Right ventricle myocardium superior (tissue), 1 donor: ENCODE data around the gene CYTL1. TPM values are rescaled to one million over a fixed set of nuclear protein-coding genes. Genes with fewer than 3 reads are reported as not detected.

Source experiments
- ATAC-seq: fragments of 200-7000 bp; cut with Tn5 transposase; one replicate; pipeline ENCODE4 v1.9.1; 2020; ENCODE audit warnings: mild to moderate bottlenecking; ENCODE audit not compliant: poor library complexity
- DNase-seq: peaks from one replicate; pipeline ENCODE4 v3.0.0-alpha.2; 2020
- intact Hi-C: fragments of 100-400 bp; cut with DNase I; formaldehyde crosslinking; loops from one replicate; pipeline ENCODE4 v1.11.2; 2022
- total RNA-seq: library from RNA; stranded (reverse); fragmentation: NEBNext Ultra II Directional; extraction: Animal tissue kit (Norgen Biotek cat#: 25700); gene quantifications from one replicate; pipeline ENCODE4 v1.2.1, GENCODE V29; 2021
- donor health status: DM: no; HTN: yes; CAD: no; lungs with severe emphysema.

Gene CYTL1
- total RNA-seq, 1 donor from 2014 or later, result not detected

DNA sequence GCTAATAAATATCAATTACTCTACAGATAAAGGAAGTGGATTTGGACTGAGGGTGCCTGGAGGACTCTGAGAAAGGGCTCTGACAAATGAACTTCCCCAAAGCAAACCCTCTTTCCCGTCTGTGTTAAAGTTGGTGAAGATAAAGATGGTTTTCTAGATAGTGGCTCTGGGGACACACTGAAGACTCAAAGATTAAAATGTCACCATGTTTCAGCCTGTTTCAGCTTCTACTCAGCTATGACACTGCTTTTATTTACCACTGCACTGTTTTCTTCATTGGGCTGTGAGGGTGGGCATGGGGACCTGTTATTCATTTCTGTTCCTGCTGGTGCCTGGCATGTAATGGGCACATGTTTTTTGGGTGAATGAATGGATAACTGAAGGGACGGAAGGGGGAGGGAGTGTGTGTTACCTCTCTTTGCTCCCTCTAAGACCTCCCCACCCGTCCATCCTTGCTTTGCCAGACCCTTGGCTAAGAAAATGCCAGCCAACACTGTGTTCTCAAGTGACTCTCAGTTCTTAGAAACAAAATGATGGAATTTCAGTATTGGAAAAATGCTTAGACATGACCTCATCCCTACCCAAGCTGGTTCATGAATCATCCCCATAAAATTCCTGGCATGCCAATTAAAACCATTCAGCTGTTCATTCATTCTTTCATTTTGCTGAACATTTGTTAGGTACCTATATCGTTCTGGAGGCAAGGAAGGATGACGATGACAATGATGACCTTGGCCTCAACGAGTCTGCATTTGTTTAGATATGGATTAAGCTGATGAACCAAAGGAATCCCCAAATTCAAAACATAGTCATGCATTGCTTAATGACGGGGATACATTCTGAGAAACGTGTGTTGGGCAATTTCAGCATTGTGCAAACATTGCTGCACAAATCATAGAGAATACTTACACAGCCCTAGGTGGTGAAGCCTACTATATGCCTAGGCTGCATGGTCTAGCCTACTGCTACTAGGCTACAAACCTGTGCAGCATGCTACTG, 18.6 kb upstream of the CYTL1 start:
- ATAC-seq (peak; percentile 43), DNase-seq (no peak)
- intact Hi-C loops, result no loop called here

DNA sequence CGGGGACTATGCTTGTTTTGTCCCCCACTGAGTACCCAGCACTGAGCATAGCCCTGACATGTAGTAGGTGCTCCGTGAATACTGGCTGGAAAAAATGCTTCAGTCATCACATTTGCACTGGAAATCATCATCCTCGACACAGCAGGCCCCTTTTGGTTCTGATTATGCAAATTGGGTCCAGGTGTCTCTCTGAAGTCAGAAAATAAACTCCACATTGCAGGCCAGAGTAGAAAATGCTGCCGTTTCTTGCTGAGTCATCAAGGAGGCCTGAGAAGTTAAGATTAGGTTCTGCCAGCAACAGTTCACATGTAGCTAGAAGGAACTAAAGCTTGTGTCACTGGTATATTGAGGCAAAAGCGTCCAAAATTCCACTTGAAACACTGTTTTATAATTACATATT, 17.0 kb upstream of the CYTL1 start:
- ATAC-seq (no peak), DNase-seq (no peak)
- intact Hi-C loops, result no loop called here

DNA sequence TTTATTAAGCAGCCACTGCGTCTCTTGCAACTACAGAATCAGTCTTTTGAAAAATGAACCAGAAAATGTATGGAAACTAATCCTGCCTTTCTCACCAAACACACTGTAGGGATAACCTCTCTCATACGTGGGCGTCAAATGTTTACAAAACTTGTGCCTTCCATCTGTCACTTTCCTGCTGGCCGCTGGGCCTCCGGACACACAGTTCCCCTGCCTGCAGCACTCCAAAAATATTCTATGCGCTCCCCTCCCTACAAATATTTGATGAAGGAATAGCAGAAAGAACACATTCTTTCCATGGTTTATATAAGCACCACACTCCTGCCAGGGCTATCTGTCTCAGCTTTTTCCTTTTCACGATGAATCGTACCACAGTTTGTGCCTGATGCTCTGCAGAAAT, 14.9 kb upstream of the CYTL1 start:
- intact Hi-C loops, result no loop called here
- no peak for DNase-seq
- ATAC-seq, result no peak

DNA sequence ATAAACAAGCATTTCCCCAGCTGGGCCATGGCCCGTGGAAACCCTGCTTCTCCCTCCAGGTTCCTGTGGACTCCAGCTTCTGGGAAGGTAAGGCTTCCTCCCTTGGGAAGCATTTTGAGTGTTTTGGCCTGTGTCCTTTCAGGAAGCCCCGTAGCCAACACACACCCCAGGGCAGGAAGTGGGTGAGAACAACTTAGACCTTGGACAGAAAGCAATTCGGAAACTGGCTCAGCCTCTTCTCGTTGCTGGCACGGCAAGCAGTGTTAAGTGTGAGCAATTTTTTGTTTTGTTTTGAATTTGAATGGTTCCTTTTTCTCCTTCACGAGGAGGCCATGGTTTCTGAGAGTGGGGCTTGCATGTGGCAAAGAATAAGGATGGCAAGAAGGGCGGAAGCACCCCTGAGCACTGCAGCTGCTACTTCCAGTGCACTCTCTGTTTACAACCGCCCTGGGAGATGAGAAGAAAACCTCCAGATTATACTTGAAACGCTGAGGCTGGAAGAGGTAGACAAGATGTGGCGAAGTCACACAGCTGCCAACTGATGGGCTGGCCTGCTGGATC, 14.1 kb upstream of the CYTL1 start:
- intact Hi-C loops, result no loop called here
- DNase-seq, result peak; percentile 54
- ATAC-seq, result peak; percentile 79

DNA sequence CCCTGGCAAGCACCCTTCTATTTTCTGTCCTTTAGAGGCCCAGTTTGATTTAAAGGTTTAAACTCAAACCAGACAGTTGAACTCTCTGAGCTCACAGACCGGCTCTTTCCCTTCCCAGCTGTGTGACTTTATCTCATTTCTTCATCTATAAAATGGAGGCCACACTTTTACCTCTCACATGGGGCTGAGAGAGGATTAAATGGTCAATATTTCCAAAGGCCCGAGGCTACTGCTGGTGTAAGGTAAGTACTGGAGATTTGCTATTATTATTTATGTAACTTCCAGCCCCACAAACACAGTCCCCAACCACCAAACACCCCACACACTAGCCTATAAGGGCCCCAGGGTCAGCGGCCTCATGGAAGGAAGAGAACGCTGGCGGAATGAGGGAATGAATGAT, 13.6 kb upstream of the CYTL1 start:
- intact Hi-C loops, result no loop called here
- no peak for DNase-seq
- no peak for ATAC-seq

DNA sequence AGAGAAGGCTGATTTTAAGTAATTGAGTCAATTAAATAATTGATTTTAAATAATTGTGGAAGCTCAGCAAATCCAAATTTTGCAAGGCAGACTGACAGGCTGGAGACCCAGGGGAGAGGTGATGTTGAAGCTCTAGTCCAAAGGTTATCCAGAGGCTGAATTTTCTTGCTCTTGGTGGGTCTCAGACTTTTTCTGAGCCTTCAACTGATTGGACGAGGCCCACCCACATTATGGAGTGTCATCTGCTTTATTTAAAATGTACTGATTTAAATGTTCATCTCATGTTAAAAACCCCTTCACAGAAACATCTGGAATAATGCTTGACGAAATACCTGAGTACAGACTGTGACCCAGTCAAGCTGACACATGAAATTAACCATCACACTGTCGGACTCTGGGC, 11.7 kb upstream of the CYTL1 start:
- intact Hi-C loops, result no loop called here
- ATAC-seq (no peak), DNase-seq (no peak)

DNA sequence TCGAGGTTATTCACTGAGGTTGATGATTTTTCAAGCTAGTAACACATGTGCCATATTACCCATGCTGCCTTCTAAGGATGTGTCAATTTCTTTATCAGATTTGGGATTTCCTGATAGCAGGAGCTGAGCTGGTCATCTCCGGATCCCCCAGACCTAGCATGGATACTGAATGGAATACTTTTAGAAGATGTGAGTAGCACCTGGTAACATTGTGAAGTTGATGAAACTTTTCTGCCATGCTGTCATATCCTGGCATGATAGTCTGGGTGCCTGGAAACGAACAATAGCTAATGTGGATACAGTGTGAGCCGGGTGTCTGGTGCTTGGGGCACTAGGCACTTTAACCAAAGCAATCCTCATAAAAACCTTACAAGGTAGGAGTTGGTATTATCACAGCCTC, 11.0 kb upstream of the CYTL1 start:
- intact Hi-C loops, result no loop called here
- ATAC-seq (no peak), DNase-seq (no peak)

DNA sequence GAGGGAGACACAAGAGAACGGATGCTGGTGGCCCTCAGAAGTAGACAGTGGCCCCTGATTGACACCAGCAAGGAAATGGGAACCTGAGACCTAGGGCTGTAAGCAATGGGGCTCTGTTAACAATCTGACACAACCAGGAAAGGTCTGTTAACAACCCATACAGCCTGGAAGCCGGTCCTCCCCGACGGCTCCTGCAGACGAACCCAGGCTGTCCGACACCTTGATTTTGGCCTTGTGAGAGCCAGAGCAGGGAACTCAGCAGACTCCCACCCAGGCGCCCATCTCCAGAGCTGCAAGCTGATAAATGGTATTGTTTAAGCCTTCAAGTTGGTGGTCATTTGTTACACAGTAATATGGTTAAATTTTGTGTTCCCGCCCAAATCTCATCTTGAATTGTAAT, 10.2 kb upstream of the CYTL1 start:
- ATAC-seq, result no peak
- intact Hi-C loops, result no loop called here
- DNase-seq, result no peak

DNA sequence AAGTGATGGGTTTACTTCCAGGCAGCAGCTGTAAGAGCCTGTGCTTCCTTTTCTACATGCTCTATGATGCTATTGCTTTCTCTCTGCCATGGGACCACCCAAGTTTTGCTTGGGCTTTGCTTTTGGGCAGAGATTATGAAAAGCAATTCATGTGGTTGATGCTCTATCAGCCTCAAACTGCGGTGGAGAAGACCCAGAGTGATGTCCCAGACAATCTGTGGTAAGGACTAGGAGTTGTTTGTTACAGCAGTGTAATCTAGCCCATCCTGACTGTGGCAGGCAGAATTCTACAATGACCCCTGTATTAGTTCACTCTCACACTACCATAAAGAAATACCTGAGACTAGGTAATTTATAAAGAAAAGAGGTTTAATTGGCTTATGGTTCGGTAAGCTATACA, 9.2 kb upstream of the CYTL1 start:
- no peak for ATAC-seq
- DNase-seq, result no peak
- intact Hi-C loops, result no loop called here

DNA sequence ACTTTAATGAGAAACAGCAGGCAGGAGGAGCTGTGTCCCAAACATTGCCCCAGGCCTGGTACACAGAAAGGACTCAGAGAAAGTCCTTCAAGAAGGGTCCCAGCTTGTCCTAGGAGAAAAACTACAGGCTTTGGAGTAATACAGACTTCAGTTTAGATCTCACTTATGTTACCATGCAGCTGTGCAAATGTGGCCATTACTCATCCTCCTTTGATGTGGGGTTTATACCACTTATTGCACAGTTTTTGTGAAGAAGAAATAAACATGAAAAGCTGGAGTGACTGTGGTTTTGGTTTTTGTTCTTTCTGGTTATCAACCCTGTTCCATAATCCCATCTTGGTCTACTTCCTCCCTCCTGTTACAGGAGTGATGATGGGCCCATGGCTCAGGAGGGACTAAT, 8.1 kb upstream of the CYTL1 start:
- DNase-seq (no peak), ATAC-seq (no peak)
- intact Hi-C loops, result no loop called here

DNA sequence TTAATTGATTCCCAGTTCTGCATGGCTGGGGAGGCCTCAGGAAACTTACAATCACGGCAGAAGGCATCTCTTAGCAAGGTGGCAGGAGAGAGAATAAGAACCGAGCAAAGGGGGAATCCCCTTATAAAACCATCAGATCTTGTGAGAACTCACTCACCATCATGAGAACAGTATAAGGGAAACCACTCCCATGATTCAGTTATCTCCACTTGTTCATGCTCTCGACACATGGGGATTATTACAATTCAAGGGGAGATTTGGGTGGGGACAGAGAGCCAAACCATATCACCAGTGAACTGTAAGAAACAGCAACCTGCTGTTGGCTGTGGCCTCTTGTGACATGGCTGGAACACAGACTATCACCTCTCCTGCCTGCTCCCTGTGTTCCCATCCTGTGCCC, 7.1 kb upstream of the CYTL1 start:
- ATAC-seq (no peak), DNase-seq (no peak)
- intact Hi-C loops, result no loop called here

DNA sequence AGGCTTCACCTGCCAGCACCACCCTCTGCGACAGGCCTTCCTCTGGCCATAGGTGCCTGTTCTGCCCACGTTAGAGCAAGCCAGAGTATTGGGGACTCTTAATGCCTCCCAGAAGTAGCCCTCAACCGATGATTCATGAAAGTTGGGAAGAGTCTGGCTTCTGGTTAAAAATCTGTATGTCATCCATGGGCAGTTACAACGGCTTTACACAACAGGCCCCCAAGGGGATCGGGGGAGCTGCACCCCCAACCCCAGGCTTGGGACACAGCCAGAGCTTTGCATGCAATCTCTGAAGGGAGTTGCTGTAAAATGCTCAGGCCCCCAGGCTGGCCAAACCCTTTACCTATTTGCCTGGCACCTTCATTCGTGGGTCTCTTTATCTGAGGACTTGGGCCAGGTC, 5.4 kb upstream of the CYTL1 start:
- DNase-seq, result no peak
- intact Hi-C loops, result no loop called here
- ATAC-seq, result no peak

DNA sequence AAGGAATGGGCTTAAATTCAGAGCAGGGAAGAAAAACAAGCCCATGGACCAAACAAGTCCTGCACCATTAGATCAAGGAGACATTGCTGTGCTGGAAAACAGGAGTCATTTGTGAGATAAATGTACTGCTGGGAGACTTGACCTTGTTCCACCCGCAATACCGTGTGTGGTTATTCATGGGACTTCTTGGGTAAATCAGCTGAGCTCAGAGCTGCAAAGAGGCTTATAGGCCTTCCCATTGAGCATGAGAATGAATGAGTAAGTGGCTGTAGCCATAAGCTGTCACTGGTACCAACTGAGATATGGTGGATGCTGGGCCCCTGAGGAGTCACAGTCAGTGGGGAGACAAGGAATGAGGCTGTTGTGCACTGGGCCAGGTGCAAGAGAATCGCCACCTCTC, 2.3 kb upstream of the CYTL1 start:
- intact Hi-C loops, result no loop called here

DNA sequence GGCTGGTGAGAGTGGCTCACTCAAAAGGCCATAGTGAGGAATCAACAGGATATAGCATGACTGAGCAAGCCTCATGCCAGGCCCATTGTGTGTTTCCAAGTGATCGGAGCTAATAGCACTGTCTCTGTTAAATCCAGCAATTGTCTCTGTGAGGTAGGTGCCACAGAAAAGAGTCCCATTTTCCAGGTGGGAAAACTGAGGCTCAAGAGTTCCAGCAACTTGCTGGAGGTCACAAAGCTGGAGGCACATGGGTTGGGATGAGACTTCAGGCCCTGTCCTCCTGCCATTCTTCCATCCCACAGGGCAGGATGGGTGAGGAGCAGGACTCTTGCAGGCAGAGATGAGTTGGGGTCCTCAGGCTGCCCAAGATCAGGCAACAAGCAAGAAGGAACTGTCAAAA, 1.1 kb upstream of the CYTL1 start:
- DNase-seq (no peak), ATAC-seq (no peak)
- intact Hi-C loops, result no loop called here

More for the DNA sequence above, 2.3 kb upstream of the CYTL1 start:
- ATAC-seq (no peak), DNase-seq (no peak)

DNA sequence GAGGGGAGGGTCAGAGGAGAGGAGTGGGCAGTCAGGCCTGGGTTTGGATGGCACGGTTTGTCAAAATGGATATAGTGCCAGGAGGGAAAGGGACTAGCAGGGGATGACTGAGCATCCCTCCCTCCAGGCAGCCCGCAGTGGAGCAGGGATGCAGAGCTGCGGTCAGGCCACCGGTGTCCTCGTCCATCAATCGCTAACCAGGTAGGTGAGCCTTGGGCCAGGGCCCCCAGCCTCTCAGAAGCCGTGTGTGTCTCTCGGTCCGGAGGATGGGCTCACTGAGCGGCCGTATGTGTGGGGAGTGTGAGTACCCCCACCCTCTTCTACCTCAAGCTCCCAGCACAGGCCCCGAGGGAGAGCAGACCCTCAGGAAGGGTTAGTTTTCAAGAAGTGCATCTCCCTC, 538 bp upstream of the CYTL1 start:
- DNase-seq, result no peak
- no peak for ATAC-seq
- intact Hi-C loops, result no loop called here

DNA sequence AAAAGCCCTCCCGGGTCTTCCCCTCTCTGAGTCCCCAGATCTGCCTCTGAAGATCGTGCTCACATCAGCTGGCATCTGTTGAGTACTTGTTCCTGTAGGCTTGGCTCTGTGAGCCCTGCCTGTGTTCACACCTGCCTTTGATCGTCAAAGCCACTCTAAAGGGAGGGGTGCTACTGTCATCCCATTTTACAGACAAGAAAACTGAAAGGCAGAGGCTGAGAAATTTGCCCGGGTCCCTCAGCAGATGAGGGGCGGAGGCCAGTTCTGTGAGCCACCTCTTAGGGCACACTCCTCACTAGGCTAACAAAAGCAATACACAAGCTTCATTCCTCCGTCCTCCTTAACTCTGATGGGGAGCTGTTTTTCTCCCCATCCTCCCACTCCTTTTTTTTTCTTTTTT, 655 bp downstream of the CYTL1 start:
- DNase-seq (no peak), ATAC-seq (no peak)
- intact Hi-C loops, result no loop called here

DNA sequence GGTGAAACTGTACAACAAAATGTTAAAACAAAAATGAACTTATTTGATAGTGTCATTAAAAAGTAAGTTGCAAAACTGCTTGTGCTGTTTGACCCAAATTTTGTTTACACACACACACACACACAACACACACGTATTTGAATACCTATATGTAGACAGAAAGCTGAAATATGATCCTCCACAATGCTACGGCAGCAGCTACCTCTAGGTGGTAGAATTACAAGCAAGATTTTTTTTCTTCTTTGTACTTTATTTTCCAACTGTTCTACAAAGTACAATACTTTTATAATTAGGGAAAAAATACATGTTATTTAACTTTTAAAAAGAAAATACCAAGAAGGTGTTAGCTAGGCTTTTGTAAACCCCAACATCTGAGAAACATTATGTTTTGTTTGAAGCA, 1.2 kb downstream of the CYTL1 start:
- no peak for DNase-seq
- intact Hi-C loops, result no loop called here
- no peak for ATAC-seq

DNA sequence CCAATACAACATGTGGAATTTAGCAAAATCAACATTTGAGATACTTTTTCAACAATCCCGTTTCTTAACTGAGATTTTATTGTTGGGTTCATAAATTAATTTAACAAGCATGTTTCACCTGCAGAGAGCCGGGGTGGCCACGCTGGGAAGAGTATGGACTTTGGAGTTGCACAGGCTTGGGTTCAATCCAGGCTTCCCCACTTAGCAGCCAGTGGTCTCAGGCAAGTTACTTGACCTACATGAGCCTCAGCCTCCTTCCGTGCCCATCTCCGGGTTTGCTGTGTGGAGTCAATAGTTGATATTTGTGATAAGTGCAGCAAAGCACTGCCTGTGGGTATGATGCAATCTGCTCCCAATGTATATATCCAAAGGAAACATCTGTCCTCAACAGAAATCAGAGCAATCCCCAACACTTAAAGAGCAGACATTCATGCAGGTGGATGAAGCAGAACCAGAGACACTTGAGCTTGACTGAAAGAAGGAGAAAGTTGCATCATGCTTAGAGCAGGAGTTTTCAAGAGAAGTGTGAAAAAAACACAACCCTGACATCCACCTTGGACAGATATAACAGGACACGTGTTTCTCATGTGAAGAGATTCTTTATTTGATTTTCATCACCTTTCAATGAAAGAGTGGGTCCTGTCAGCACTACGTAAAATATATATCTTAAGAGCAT, 5.1 kb downstream of the CYTL1 start:
- DNase-seq, result no peak
- intact Hi-C loops, result no loop called here
- ATAC-seq, result no peak

DNA sequence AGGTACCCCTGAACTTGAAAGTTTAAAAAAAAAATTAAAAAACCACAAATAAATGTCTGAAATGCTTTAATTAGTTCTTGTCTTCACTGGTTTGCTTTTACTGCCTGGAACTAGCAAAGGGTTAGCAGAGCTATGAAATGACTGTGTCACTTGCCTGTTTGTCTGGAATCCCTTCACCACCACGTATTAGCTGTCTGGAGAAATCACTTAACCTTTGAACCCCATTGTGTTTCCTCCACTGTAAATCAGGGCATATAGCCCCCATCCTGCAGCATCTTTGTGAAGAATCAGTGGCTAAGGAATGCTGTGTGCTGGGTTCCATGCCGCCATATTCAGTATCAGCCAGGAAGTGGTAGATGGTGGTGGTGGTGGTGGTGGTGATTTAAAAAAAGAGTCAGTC, 6.3 kb downstream of the CYTL1 start:
- no peak for ATAC-seq
- DNase-seq, result no peak
- intact Hi-C loops, result no loop called here
